Nephron progenitor cell (in vitro differentiated cells): Measurements from ENCODE around the gene KIF16B.

Experiments
- DNase-seq: peaks from one replicate; pipeline ENCODE4 v3.0.0; 2021
- H3K27ac Mint-ChIP-seq: 2 replicates; pipeline ENCODE4 v1.8.0; 2021; ENCODE audit warnings: mild to moderate bottlenecking, moderate library complexity, mixed read lengths
- H3K27me3 Mint-ChIP-seq: 2 replicates; pipeline ENCODE4 v1.8.0; 2021; ENCODE audit warnings: mild to moderate bottlenecking, low read depth, mixed read lengths; ENCODE audit not compliant: poor library complexity
- H3K36me3 Mint-ChIP-seq: 2 replicates; pipeline ENCODE4 v1.8.0; 2021; ENCODE audit warnings: low read depth, mixed read lengths
- H3K4me1 Mint-ChIP-seq: 2 replicates; pipeline ENCODE4 v1.8.0; 2021; ENCODE audit warnings: mixed read lengths
- H3K4me3 Mint-ChIP-seq: 2 replicates; pipeline ENCODE4 v1.8.0; 2021; ENCODE audit warnings: mild to moderate bottlenecking, moderate library complexity, mixed read lengths
- H3K9me3 Mint-ChIP-seq: 2 replicates; pipeline ENCODE4 v1.8.0; 2021; ENCODE audit warnings: mild to moderate bottlenecking, moderate library complexity, mixed read lengths
- CTCF ChIP-seq: fragments of 200-600 bp; sonication (generic); IDR thresholded peaks from 2 replicates; pipeline ENCODE4 v1.5.0; 2021; ENCODE audit warnings: antibody characterized with exemption

KIF16B gene

GRCh38 chr20:16428112-16428511 is 145.1 kb downstream of the KIF16B start:
- Mint-ChIP-seq H3K27me3 (peaks cover 2% of the 10 kb centered on the region), H3K4me3 (no peak overlapping the region), H3K4me1 (peaks cover 10% of the 10 kb centered on the region), H3K9me3 (peaks cover 20% of the 10 kb centered on the region), H3K27ac (no peak overlapping the region), H3K36me3 (peaks cover 48% of the 10 kb centered on the region)
- TF ChIP-seq CTCF: no peak
- no peak for DNase-seq

- DNase-seq: no peak
- no peak overlapping the region for H3K4me3 Mint-ChIP-seq
- no peak overlapping the region for H3K27ac Mint-ChIP-seq
- H3K27me3 Mint-ChIP-seq: peaks cover 2% of the 10 kb centered on the region
- H3K36me3 Mint-ChIP-seq: peaks cover 53% of the 10 kb centered on the region
- no peak for TF ChIP-seq CTCF
- peaks cover 24% of the 10 kb centered on the region for H3K9me3 Mint-ChIP-seq
- peaks cover 4% of the 10 kb centered on the region for H3K4me1 Mint-ChIP-seq
Measured at GRCh38 chr20:16427571-16427970, 145.7 kb downstream of the KIF16B start.

- no peak for TF ChIP-seq CTCF
- H3K9me3 Mint-ChIP-seq: peaks cover 34% of the 10 kb centered on the region
- no peak overlapping the region for H3K27ac Mint-ChIP-seq
- H3K36me3 Mint-ChIP-seq: peaks cover 68% of the 10 kb centered on the region
- peaks cover 6% of the 10 kb centered on the region for H3K27me3 Mint-ChIP-seq
- no peaks in the 10 kb centered on the region for H3K4me1 Mint-ChIP-seq
- no peak for DNase-seq
- no peak overlapping the region for H3K4me3 Mint-ChIP-seq
Measured at GRCh38 chr20:16424780-16425179, 148.5 kb downstream of the KIF16B start.

- peaks cover 78% of the 10 kb centered on the region for H3K36me3 Mint-ChIP-seq
Measured at GRCh38 chr20:16423311-16424212, 149.7 kb downstream of the KIF16B start.

GRCh38 chr20:16419138-16419715 is 154.0 kb downstream of the KIF16B start:
- Mint-ChIP-seq H3K4me3 (no peak overlapping the region), H3K9me3 (peaks cover 26% of the 10 kb centered on the region), H3K36me3 (peaks cover 66% of the 10 kb centered on the region), H3K27ac (no peak overlapping the region), H3K27me3 (peaks cover 6% of the 10 kb centered on the region), H3K4me1 (no peaks in the 10 kb centered on the region)
- no peak for TF ChIP-seq CTCF
- DNase-seq: no peak

More at GRCh38 chr20:16423311-16424212, 149.7 kb downstream of the KIF16B start:
- no peak for DNase-seq
- Mint-ChIP-seq H3K27me3 (peaks cover 6% of the 10 kb centered on the region), H3K4me1 (no peaks in the 10 kb centered on the region), H3K4me3 (no peak overlapping the region), H3K9me3 (peaks cover 38% of the 10 kb centered on the region), H3K27ac (no peak overlapping the region)
- no peak for TF ChIP-seq CTCF
